Muscle of leg (tissue), 11 donors: ENCODE data around the gene ADGRB3. TPM values are rescaled to one million over a fixed set of nuclear protein-coding genes. Genes with fewer than 3 reads are reported as not detected.

Experiments
- DNase-seq: peaks from one replicate; pipeline ENCODE4 v3.0.0; 2013
- H3K27ac ChIP-seq: one replicate; pipeline ENCODE4 v1.5.1; 2013; ENCODE audit warnings: mild to moderate bottlenecking, low read length, control low read depth
- H3K27me3 ChIP-seq: one replicate; pipeline ENCODE4 v1.6.1; 2013; ENCODE audit warnings: low read length; ENCODE audit not compliant: control insufficient read depth, insufficient read depth
- H3K36me3 ChIP-seq: one replicate; pipeline ENCODE4 v1.6.1; 2013; ENCODE audit warnings: low read length; ENCODE audit not compliant: control insufficient read depth, insufficient read depth
- H3K4me1 ChIP-seq: one replicate; pipeline ENCODE4 v1.6.1; 2013; ENCODE audit warnings: low read length; ENCODE audit not compliant: control insufficient read depth, insufficient read depth
- H3K4me3 ChIP-seq: one replicate; pipeline ENCODE4 v1.5.1; 2013; ENCODE audit warnings: low read length, control low read depth
- H3K9me3 ChIP-seq: replicated peaks from 2 replicates; pipeline ENCODE4 v1.6.1; 2013; ENCODE audit warnings: low read depth, low read length; ENCODE audit not compliant: control insufficient read depth
- WGBS: methylation state at CpG from one replicate; pipeline ENCODE4 v1.1.5; 2013; ENCODE audit warnings: missing lambda C conversion rate; ENCODE audit not compliant: insufficient coverage; 5-methylcytosine and 5-hydroxymethylcytosine counted together
- polyA plus RNA-seq, 8 donors: library from polyadenylated mRNA; unstranded; fragments of 120-200 nt; gene quantifications; one replicate each; pipeline versions ENCODE4 v1.2.1 to v1.2.3, GENCODE V29; 2013; ENCODE audit warnings: inconsistent platforms in 1 of 8, low replicate concordance in 1 of 8; ENCODE audit not compliant: insufficient read length in 8 of 8, insufficient read depth in 1 of 8
- total RNA-seq: library from RNA; stranded (reverse); fragments of 120-200 nt; gene quantifications from one replicate; pipeline ENCODE4 v1.2.4, GENCODE V29; 2013

The ADGRB3 gene
- total and polyA plus RNA-seq, 9 donors = 0.78 to 2.6 (median 1.3) TPM

DNA sequence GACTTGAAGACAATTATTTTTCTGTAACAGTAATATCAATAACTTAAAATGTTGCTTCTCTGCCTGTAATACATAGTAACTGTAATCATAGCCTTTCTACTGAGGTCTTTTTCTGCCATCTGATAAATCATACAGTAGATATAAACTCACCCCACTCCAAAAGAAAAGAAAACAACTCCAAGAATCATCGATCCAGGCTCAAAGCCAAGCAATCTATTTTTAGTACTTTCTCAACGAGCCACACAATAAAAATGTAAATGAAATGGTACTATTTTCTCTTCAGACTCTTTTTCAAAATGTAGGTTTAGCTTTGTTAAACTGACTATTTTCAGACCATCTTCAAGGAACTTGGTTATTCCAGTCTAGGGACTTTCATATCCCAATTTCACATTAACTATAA lies 493.3 kb downstream of the ADGRB3 start:
- no peak overlapping the region for H3K4me3 ChIP-seq
- no CpG with 5 or more reads among the region's 2 CpGs for WGBS

DNA sequence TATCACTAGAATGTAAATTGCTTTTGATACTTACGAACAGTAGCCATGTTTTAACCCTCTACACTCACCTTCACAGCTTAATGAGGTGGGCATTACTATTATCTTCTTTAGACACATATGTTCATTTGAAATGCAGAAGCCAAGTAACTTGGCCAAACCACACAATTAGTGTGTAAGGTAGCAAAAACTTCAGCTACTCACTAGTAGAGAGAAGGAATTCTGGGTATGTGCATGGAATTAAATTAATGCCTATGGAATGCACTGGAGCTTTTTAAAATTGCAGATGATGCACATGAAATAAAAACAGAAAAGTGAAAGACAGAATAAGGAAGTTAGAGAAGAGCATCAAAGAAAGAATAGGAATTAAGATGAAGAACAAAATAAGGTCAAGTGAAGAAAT lies 494.0 kb downstream of the ADGRB3 start:
- no peak overlapping the region for H3K27ac ChIP-seq
- H3K27me3 ChIP-seq = no peaks in the 10 kb centered on the region
- no peaks in the 10 kb centered on the region for H3K36me3 ChIP-seq
- WGBS = no CpG with 5 or more reads among the region's 1 CpG
- DNase-seq = no peak
- no peaks in the 10 kb centered on the region for H3K4me1 ChIP-seq
- H3K4me3 ChIP-seq = no peak overlapping the region
- no peaks in the 10 kb centered on the region for H3K9me3 ChIP-seq

More for the DNA sequence above, 493.3 kb downstream of the ADGRB3 start:
- no peaks in the 10 kb centered on the region for H3K36me3 ChIP-seq
- no peak overlapping the region for H3K27ac ChIP-seq
- DNase-seq = peak; percentile 6
- no peaks in the 10 kb centered on the region for H3K4me1 ChIP-seq
- no peaks in the 10 kb centered on the region for H3K27me3 ChIP-seq
- H3K9me3 ChIP-seq = no peaks in the 10 kb centered on the region

DNA sequence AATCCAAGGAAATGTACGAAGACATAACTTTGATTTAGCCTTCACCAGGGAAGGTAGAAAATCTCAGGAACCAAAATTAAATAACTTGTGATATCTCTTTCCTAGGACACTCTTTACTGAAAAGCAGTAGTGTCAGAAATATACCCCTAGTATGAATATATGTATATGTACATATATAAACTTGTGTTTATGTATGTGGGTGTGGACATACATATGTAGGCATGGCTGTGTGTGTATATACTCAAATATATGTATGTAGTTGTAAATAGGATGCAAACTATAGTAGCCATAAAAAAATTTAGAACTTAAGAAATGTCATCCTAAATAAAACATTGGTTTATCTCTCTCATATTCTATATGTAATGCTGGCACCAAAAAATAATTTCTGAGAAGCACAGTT lies 500.8 kb downstream of the ADGRB3 start:
- no peak for DNase-seq
- Histone ChIP-seq H3K36me3 (no peaks in the 10 kb centered on the region), H3K4me3 (no peak overlapping the region), H3K9me3 (no peaks in the 10 kb centered on the region), H3K4me1 (no peaks in the 10 kb centered on the region), H3K27me3 (no peaks in the 10 kb centered on the region), H3K27ac (no peak overlapping the region)
- no CpG with 5 or more reads among the region's 1 CpG for WGBS

DNA sequence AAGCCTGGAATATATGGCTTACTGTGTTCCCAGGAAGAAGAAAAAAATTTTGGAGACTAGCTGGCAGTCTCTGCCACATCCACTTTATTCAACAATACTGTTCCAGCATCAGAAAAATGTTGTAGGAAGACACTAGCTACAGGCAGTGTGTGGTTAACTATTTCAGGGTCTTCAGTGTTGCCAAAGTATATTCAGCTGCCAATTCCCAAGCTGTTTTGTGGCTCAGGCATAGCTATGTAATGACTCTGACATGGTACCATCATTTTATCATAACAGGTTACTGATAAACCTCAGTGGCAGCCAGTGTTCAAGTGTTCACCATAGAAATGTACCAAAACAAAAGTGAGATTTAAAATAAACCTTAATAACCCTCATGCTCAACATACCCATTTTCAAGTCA lies 503.1 kb downstream of the ADGRB3 start:
- Histone ChIP-seq H3K27ac (no peak overlapping the region), H3K4me3 (no peak overlapping the region)

DNA sequence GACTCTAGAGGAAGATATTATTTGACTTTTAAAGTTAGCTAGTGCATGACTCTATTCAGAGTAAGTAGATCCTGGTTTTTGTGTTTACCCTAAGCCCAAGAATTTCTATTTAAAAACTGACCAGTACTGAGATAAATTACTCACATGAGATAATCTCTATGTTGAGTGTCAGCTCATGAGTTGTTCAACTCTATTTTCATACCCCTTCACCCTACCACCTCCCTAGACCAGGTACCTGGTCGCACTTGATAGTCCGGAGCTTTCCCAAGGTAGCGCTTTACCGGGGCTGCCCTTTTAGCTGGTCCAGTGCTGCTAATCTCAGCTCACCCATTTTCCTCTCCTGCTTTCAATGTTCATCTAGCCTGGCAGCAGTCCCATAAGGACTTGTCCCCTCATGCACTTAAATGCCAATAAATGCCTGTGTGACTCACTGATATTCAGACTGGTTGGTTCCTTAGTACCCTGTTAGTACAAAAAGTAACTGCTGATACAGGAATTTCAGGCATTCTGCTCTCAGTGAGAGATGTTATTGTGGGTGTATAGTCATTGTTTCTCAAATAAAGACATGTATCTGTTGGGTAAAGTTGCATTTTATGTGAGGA lies 503.9 kb downstream of the ADGRB3 start:
- Histone ChIP-seq H3K36me3 (no peaks in the 10 kb centered on the region), H3K9me3 (no peaks in the 10 kb centered on the region), H3K27ac (no peak overlapping the region), H3K4me3 (no peak overlapping the region), H3K27me3 (no peaks in the 10 kb centered on the region), H3K4me1 (no peaks in the 10 kb centered on the region)
- no peak for DNase-seq
- WGBS = 85% methylated on average over 4 of the region's 4 CpGs

More for the DNA sequence above, 503.1 kb downstream of the ADGRB3 start:
- Histone ChIP-seq H3K36me3 (no peaks in the 10 kb centered on the region), H3K9me3 (no peaks in the 10 kb centered on the region), H3K4me1 (no peaks in the 10 kb centered on the region), H3K27me3 (no peaks in the 10 kb centered on the region)
- DNase-seq = no peak

DNA sequence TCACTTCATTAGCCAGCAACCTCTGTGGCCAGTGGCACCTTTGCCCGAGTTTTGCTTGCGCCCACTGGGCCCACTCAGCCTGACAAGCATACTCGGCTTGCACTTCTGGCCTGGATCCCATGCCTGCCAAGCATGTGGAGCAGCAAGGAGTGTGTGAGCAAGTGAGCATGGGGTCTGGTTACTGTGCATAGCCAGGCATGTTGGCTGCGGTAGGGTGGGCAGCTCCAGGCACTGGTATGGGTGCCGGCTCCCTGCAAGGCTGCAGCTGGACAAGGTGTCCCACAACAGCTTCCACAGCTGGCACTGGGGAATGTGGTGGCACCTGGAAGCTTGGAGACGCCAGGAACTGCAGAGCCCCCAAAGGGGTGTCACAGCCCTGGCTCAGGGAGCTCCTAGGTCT lies 510.0 kb downstream of the ADGRB3 start:
- Histone ChIP-seq H3K4me3 (no peak overlapping the region), H3K4me1 (no peaks in the 10 kb centered on the region), H3K27me3 (no peaks in the 10 kb centered on the region), H3K36me3 (no peaks in the 10 kb centered on the region), H3K27ac (no peak overlapping the region), H3K9me3 (peaks cover 4% of the 10 kb centered on the region)
- WGBS = 98% methylated on average over 5 of the region's 6 CpGs
- no peak for DNase-seq

DNA sequence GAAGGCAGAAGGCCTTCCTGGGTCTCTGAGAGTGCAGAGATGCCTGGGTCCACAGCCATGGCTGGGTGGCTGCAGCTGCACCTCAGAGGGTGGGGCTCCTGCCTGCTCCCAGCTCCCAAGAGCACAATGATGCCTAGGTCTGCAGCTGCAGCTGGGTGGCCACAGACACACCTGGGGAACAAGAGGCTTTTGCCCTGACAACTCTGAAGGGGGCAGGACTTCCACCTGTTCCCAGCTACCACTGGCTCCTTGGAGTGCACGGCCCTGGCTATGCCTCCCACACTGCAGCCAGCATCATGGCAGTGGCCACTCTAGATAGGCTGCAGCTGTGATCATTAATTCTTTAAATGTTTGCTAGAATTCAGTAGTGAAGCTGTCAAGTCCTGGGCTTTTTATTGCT lies 511.3 kb downstream of the ADGRB3 start:
- Histone ChIP-seq H3K27ac (no peak overlapping the region), H3K9me3 (peaks cover 4% of the 10 kb centered on the region), H3K27me3 (no peaks in the 10 kb centered on the region), H3K4me1 (no peaks in the 10 kb centered on the region), H3K36me3 (no peaks in the 10 kb centered on the region), H3K4me3 (no peak overlapping the region)
- no peak for DNase-seq
- WGBS = no CpG with 5 or more reads among the region's 1 CpG

DNA sequence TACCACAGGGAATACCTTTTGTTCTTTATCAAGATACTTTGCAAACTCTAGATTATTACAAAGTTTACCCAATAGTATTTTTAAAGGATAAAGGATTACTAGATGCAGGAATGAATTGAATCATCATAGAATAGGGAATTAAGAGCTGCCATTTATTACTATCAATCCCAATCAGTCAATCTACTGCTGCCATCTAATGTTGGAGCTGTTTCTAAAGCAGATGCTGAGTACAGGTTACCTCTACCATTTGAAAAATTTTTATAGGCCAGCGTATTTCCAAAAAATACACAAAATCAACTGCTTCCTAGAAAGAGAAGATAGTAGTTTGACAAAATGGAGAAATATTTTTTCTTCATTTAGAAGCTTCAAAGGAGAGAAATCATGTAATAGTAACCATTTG lies 520.4 kb downstream of the ADGRB3 start:
- Histone ChIP-seq H3K4me1 (no peaks in the 10 kb centered on the region), H3K4me3 (no peak overlapping the region), H3K36me3 (no peaks in the 10 kb centered on the region), H3K9me3 (no peaks in the 10 kb centered on the region), H3K27ac (no peak overlapping the region), H3K27me3 (no peaks in the 10 kb centered on the region)
- DNase-seq = no peak
- no CpG with 5 or more reads among the region's 1 CpG for WGBS

DNA sequence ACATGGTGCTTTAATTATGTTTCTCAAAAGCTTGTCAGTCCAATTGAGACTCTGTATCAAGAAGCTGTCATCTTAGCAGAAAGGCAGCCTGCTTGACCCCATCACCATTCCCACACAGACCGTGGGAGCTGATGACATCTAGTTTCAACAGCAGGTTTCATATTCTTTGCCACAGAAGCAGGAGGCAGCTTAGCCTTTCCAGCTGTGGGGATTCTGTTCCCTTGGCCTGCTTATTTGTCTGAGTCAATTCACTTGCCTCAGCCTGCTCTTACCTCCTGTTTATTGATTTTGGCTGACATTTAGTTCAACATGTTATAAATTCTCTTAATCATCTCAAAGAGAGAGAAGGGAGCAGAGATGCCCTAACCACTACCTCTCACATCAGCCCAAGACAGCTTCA lies 527.7 kb downstream of the ADGRB3 start:
- WGBS = 10% methylated on average over 1 of the region's 1 CpG
- Histone ChIP-seq H3K4me3 (no peak overlapping the region), H3K4me1 (no peaks in the 10 kb centered on the region), H3K36me3 (no peaks in the 10 kb centered on the region), H3K9me3 (no peaks in the 10 kb centered on the region), H3K27ac (no peak overlapping the region), H3K27me3 (no peaks in the 10 kb centered on the region)
- peak; percentile 3 for DNase-seq

DNA sequence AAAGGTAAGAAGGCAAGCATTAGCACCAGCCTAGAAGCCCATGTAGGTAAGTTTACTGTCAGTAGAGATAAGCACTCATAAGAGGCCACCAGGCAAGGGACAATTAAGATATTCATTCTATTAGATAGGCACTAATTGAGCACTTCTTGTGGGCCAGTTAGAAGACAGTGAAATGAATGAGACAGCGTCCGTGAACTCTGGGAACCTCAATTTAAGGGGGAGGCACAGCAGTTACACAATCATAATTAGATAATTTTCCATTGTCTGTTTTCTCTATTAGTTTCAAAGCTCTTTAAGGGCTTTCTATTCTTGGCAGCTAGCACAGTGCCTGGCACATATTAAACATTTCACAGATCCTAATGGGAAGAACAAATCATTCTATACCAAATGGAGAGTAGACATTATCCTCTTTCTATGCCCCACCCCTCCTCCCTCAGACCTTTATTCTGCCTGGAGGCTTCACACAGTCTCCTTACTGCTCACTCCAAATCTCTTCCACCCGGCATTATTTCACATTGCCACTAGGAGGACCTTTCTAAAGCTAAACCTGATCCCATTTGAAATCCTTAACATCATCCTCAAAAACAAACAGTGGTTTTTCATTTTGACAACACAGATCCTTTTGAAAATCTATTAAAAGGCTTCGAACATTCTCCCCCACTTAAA lies 529.6 kb downstream of the ADGRB3 start:
- no peak overlapping the region for H3K27ac ChIP-seq
- no peak overlapping the region for H3K4me3 ChIP-seq
- peak; percentile 77 for DNase-seq
- no peaks in the 10 kb centered on the region for H3K4me1 ChIP-seq
- no peaks in the 10 kb centered on the region for H3K27me3 ChIP-seq
- H3K36me3 ChIP-seq = no peaks in the 10 kb centered on the region
- H3K9me3 ChIP-seq = no peaks in the 10 kb centered on the region
- WGBS = 67% methylated on average over 1 of the region's 4 CpGs

DNA sequence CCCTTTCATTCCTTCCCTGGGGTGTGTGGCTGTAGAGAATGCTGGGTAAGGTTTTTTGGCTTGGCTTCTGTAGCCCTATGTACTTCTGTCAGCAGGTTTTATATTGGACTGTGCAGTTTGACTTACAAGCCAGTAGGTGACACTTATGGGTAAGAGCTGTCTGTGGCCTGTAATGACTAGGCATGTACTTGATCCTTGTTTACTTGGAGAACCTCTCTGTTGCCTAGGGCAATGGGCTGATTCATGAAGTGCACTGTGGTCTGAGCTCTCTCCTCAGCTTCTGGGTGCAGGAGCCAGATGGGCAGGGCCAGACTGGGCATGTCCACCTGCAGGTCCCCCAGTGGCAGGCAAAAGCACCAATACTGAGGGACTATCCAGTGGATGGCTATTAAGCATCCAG lies 544.6 kb downstream of the ADGRB3 start:
- Histone ChIP-seq H3K36me3 (no peaks in the 10 kb centered on the region), H3K9me3 (no peaks in the 10 kb centered on the region), H3K4me1 (no peaks in the 10 kb centered on the region), H3K27ac (no peak overlapping the region), H3K4me3 (no peak overlapping the region), H3K27me3 (no peaks in the 10 kb centered on the region)
- DNase-seq = no peak
